ENCODE measurements around the gene GPS2. TPM values are rescaled to one million over a fixed set of nuclear protein-coding genes. Genes with fewer than 3 reads are reported as not detected.
A peak's percentile ranks its signal among the peaks of the same experiment; 100 is the strongest.

GPS2 gene
- total RNA-seq, 1 experiment from 2014 or later, result 116 TPM

GRCh38 chr17:7313088-7313889, 1.9 kb downstream of the GPS2 start:
- no peak for DNase-seq (ENCODE audit: low spot score)
- CTCF ChIA-PET, result no interaction called here
- TF ChIP-seq EZH2 (IDR thresholded peaks at IDR 0.05; ENCODE audit: borderline replicate concordance, low read depth, low read length, poor library complexity, severe bottlenecking), result no peak
- no peak for TF ChIP-seq CTCF (conservative IDR thresholded peaks at IDR 0.05; ENCODE audit: low read depth, low read length)
- no peak overlapping the region for H3K27ac ChIP-seq (ENCODE audit: low read depth, low read length, poor library complexity, severe bottlenecking)
- intact Hi-C loops (cut with micrococcal nuclease; ENCODE audit: unreplicated experiment), result no loop called here
- no peak overlapping the region for H3K4me3 ChIP-seq (ENCODE audit: low read depth, low read length, poor library complexity, severe bottlenecking)
- H3K36me3 ChIP-seq (ENCODE audit: insufficient read depth, low read length, poor library complexity, severe bottlenecking), result peaks cover 66% of the 10 kb centered on the region
- POLR2A ChIA-PET (ENCODE audit: low non-redundant PET), result no interaction called here
- H3K4me1 ChIP-seq (ENCODE audit: insufficient read depth, low read length, poor library complexity, severe bottlenecking), result peaks cover 28% of the 10 kb centered on the region
- no peaks in the 10 kb centered on the region for H3K9me3 ChIP-seq (ENCODE audit: low read depth, low read length, poor library complexity, severe bottlenecking)
- no TSS peak for BruUV-seq (replicated peaks)
- H3K27me3 ChIP-seq (replicated peaks; ENCODE audit: insufficient read depth, low read depth, low read length, poor library complexity), result no peaks in the 10 kb centered on the region

DNA sequence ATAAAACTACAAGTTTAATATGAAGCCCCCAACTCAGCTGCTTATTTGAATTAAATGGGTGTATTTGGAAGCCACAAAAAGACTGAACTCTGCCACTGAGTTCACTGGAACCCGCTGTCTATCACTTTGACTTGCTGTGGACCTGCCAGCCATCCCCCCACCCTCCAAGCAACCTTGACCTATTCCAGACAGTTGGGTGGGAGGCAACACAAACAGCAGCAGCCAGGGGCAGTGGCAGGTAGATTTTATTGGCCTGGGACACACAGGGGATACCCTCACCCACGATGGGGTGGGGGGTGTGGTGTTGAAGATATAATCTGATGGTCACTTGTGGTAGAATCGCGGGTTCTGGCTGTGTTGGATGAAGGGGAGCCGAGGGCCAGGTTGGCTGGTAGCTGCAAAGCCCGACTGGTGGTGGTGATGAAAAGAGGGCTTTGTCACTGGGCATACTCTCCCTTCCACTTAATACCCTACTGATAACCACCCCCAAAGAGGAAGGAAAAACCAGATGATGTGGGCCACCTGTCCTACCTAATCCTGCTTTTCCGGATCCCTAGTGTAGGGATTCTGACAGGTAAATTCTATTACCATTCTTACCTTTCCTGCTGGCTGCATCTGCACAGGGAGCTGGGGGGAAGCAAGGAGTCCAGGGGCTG, 2.6 kb downstream of the GPS2 start:
- CTCF ChIA-PET, result no interaction called here
- intact Hi-C loops (cut with micrococcal nuclease; ENCODE audit: unreplicated experiment), result no loop called here

DNA sequence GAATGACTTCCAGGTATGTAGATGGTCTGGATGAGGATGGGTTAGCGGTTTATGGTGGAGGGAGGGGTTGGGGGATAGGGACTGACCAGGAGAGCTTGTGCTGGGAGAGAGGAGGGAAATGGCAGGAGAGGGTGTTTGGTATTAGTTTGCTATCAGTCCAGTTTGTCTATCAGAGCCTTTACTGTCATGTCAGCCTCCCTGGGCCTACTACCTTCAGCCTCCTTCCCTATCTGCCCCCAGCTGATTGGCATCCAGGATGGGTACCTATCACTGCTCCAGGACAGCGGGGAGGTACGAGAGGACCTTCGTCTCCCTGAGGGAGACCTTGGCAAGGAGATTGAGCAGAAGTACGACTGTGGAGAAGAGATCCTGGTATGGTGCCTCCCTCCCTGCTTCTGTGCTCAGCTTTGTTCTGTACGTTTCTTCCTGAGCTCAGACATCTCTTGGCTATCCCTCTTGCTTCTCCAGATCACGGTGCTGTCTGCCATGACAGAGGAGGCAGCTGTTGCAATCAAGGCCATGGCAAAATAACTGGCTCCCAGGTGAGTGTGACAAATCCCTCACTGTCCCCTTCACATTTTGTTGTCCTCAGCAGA, 4.0 kb downstream of the GPS2 start:
- H3K4me3 ChIP-seq (ENCODE audit: low read depth, low read length, poor library complexity, severe bottlenecking), result no peak overlapping the region

More for the DNA sequence above, 2.6 kb downstream of the GPS2 start:
- DNase-seq (ENCODE audit: low spot score), result no peak
- BruUV-seq (replicated peaks), result no TSS peak
- TF ChIP-seq CTCF (conservative IDR thresholded peaks at IDR 0.05; ENCODE audit: low read depth, low read length) (no peak), EZH2 (IDR thresholded peaks at IDR 0.05; ENCODE audit: borderline replicate concordance, low read depth, low read length, poor library complexity, severe bottlenecking) (no peak)
- Histone ChIP-seq H3K36me3 (ENCODE audit: insufficient read depth, low read length, poor library complexity, severe bottlenecking) (peaks cover 59% of the 10 kb centered on the region), H3K27ac (ENCODE audit: low read depth, low read length, poor library complexity, severe bottlenecking) (no peak overlapping the region), H3K9me3 (ENCODE audit: low read depth, low read length, poor library complexity, severe bottlenecking) (no peaks in the 10 kb centered on the region), H3K4me1 (ENCODE audit: insufficient read depth, low read length, poor library complexity, severe bottlenecking) (peaks cover 28% of the 10 kb centered on the region), H3K27me3 (replicated peaks; ENCODE audit: insufficient read depth, low read depth, low read length, poor library complexity) (no peaks in the 10 kb centered on the region), H3K4me3 (ENCODE audit: low read depth, low read length, poor library complexity, severe bottlenecking) (no peak overlapping the region)
- POLR2A ChIA-PET (ENCODE audit: low non-redundant PET), result no interaction called here

More for the DNA sequence above, 4.0 kb downstream of the GPS2 start:
- H3K4me1 ChIP-seq (ENCODE audit: insufficient read depth, low read length, poor library complexity, severe bottlenecking), result peaks cover 28% of the 10 kb centered on the region
- CTCF ChIA-PET, result no interaction called here
- no peaks in the 10 kb centered on the region for H3K9me3 ChIP-seq (ENCODE audit: low read depth, low read length, poor library complexity, severe bottlenecking)
- BruUV-seq (replicated peaks), result TSS peak; percentile 52
- no peak overlapping the region for H3K27ac ChIP-seq (ENCODE audit: low read depth, low read length, poor library complexity, severe bottlenecking)
- peaks cover 53% of the 10 kb centered on the region for H3K36me3 ChIP-seq (ENCODE audit: insufficient read depth, low read length, poor library complexity, severe bottlenecking)
- no peaks in the 10 kb centered on the region for H3K27me3 ChIP-seq (replicated peaks; ENCODE audit: insufficient read depth, low read depth, low read length, poor library complexity)
- POLR2A ChIA-PET (ENCODE audit: low non-redundant PET), result no interaction called here
- TF ChIP-seq EZH2 (IDR thresholded peaks at IDR 0.05; ENCODE audit: borderline replicate concordance, low read depth, low read length, poor library complexity, severe bottlenecking) (no peak), CTCF (conservative IDR thresholded peaks at IDR 0.05; ENCODE audit: low read depth, low read length) (no peak)
- intact Hi-C loops (cut with micrococcal nuclease; ENCODE audit: unreplicated experiment), result no loop called here
- no peak for DNase-seq (ENCODE audit: low spot score)

Measured in A673 (cell line).